ENCODE data around the gene TRIM24.

GRCh38 chr7:138472292-138473079, 12.4 kb downstream of the TRIM24 start:
- TF ChIP-seq POLR2A (IDR thresholded peaks at IDR 0.05; ENCODE audit: low read depth, low read length) (no peak), SPI1 (IDR thresholded peaks at IDR 0.05; ENCODE audit: low read depth, low read length) (no peak), TAF1 (IDR thresholded peaks at IDR 0.05; ENCODE audit: low read depth, low read length) (no peak), POLR2AphosphoS5 (IDR thresholded peaks at IDR 0.05; ENCODE audit: low read depth, low read length) (no peak)
